Vagina (tissue), 2 donors: ENCODE measurements around the gene ITPR1. TPM values are rescaled to one million over a fixed set of nuclear protein-coding genes. Genes with fewer than 3 reads are reported as not detected.
"Not testable (repeated sequence)": the region's sequence is repeated elsewhere in the genome, so short reads cannot be mapped to it uniquely, and the experiment has no call there.

ENCODE experiments used
- DNase-seq, 2 donors: peaks; one replicate each; pipeline ENCODE4 v3.0.0-alpha.2; 2017; ENCODE audit errors: extremely low spot score in 2 of 2
- H3K27ac ChIP-seq: fragments of 200-600 bp; sonication (generic); one replicate; pipeline ENCODE4 v1.5.1; 2019
- H3K27me3 ChIP-seq: fragments of 200-600 bp; sonication (generic); one replicate; pipeline ENCODE4 v1.5.1; 2019
- H3K36me3 ChIP-seq, 2 donors: fragments of 200-600 bp; sonication (generic); one replicate each; pipeline ENCODE4 v1.5.1; 2017 to 2019
- H3K4me1 ChIP-seq: fragments of 200-600 bp; sonication (generic); one replicate; pipeline ENCODE4 v1.5.1; 2019
- H3K4me3 ChIP-seq, 2 donors: fragments of 200-600 bp; sonication (generic); 1 replicate in 1 of 2; 2 replicates in 1 of 2; pipeline ENCODE4 v1.5.1; 2016 to 2019
- H3K9me3 ChIP-seq: fragments of 200-600 bp; sonication (generic); one replicate; pipeline ENCODE4 v1.5.1; 2019
- POLR2A ChIP-seq, 2 donors: fragments of 450-650 bp; IDR thresholded peaks; one replicate each; pipeline ENCODE4 v1.6.1; 2017; ENCODE audit warnings: antibody characterized with exemption in 2 of 2, mild to moderate bottlenecking in 2 of 2, moderate library complexity in 2 of 2
- POLR2AphosphoS5 ChIP-seq, 2 donors: sonication (generic); formaldehyde crosslinking; IDR thresholded peaks; one replicate each; pipeline ENCODE4 v1.9.0; 2017; ENCODE audit warnings: antibody characterized with exemption in 2 of 2, mild to moderate bottlenecking in 2 of 2, low read depth in 1 of 2; ENCODE audit not compliant: insufficient read depth in 1 of 2
- intact Hi-C: fragments of 100-400 bp; cut with DNase I; formaldehyde crosslinking; loops from one replicate; pipeline ENCODE4 v1.15.1; 2023
- total RNA-seq: library from RNA; depleted of rRNA; stranded (reverse); fragments of >200 nt; gene quantifications from one replicate; pipeline ENCODE4 v1.2.3, GENCODE V29; 2016
- TF ChIP-seq, protein P1 (sequence below), 3 experiments: fragments of 450-650 bp in 2 of 3; fragments of 200-600 bp in 1 of 3; sonication (generic) in 1 of 3; IDR thresholded peaks; one replicate each; pipeline ENCODE4 v1.5.1; 2017 to 2019; ENCODE audit warnings: antibody characterized with exemption in 3 of 3, mild to moderate bottlenecking in 2 of 3, moderate library complexity in 2 of 3

Gene ITPR1
- total RNA-seq, 1 donor from 2014 or later: 108 TPM

DNA sequence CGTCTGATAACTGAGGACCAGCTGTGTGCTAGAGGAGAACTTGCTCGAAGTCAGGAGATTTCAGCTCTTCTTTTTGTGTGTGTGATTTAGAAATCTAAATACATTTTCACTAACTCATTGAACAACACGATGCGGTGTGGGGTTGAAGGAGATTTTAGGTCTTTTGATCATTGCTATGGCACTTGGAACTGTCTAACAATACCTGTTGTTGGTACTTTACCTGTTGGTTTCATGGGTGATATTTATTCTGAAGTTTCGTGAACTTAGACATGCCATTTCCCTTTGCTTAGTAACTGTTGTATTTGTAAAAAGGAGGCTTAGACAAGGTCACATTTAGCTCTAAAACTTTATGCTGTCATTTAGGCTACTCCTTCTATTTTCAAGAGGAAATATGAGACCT is 99.9 kb downstream of the ITPR1 start:
- Histone ChIP-seq H3K27me3 (no peaks in the 10 kb centered on the region), H3K36me3 (no peaks in the 10 kb centered on the region), H3K27ac (no peak overlapping the region), H3K4me1 (peaks cover 25% of the 10 kb centered on the region), H3K4me3 (no peak overlapping the region), H3K9me3 (no peaks in the 10 kb centered on the region)
- TF ChIP-seq POLR2A (IDR thresholded peaks at IDR 0.05) (no peak), POLR2AphosphoS5 (IDR thresholded peaks at IDR 0.05; ENCODE audit: insufficient read depth in 1 of 2, low read depth in 1 of 2) (no peak)
- TF ChIP-seq, protein P1, sequence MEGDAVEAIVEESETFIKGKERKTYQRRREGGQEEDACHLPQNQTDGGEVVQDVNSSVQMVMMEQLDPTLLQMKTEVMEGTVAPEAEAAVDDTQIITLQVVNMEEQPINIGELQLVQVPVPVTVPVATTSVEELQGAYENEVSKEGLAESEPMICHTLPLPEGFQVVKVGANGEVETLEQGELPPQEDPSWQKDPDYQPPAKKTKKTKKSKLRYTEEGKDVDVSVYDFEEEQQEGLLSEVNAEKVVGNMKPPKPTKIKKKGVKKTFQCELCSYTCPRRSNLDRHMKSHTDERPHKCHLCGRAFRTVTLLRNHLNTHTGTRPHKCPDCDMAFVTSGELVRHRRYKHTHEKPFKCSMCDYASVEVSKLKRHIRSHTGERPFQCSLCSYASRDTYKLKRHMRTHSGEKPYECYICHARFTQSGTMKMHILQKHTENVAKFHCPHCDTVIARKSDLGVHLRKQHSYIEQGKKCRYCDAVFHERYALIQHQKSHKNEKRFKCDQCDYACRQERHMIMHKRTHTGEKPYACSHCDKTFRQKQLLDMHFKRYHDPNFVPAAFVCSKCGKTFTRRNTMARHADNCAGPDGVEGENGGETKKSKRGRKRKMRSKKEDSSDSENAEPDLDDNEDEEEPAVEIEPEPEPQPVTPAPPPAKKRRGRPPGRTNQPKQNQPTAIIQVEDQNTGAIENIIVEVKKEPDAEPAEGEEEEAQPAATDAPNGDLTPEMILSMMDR (IDR thresholded peaks at IDR 0.05): no peak
- intact Hi-C loops: no loop called here
- no peak for DNase-seq

DNA sequence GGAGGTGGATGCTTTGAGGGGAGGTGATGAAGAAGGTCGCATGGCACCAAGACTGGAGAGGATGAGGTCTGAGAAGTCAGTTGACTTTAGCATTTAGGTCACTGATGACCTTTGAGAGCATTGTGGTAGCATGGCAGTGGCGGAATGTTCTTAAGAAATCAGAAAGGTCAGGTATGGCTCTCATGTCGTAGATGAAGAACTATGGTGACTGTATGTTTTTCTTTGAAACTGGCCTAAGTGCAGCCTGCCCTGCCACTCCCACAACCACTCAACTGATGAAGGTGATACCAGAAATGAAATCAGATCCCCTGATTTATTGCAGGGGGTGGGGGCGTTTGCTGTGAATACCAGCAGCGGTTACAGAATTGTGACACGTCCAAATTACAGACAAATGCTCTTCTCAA is 102.6 kb downstream of the ITPR1 start:
- Histone ChIP-seq H3K27ac (no peak overlapping the region), H3K4me3 (no peak overlapping the region), H3K27me3 (no peaks in the 10 kb centered on the region), H3K36me3 (no peaks in the 10 kb centered on the region), H3K4me1 (peaks cover 6% of the 10 kb centered on the region), H3K9me3 (no peaks in the 10 kb centered on the region)
- no peak for DNase-seq
- TF ChIP-seq POLR2AphosphoS5 (IDR thresholded peaks at IDR 0.05; ENCODE audit: insufficient read depth in 1 of 2, low read depth in 1 of 2) (no peak), POLR2A (IDR thresholded peaks at IDR 0.05) (no peak)
- TF ChIP-seq, protein P1 (IDR thresholded peaks at IDR 0.05): no peak
- intact Hi-C loops: no loop called here

DNA sequence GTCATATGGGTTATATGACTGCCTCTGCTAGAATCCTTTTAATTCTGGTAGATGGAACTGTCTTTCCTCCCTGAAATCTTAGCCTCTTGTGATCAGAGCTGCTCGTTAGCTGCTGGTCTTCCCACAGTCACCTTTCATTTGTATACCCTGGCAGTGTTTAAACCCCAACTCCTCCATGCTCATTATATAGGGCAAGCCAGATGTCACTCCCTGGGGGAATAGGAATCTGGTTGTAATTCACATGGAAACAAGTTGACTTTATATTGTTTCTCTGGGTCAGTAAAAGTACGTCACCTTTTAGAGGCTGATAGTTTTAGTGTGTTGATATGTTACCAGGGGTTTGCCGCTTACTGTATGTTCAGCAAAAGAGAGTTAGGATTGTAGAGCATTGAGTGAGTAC is 103.5 kb downstream of the ITPR1 start:
- Histone ChIP-seq H3K27me3 (no peaks in the 10 kb centered on the region), H3K4me3 (no peak overlapping the region), H3K36me3 (no peaks in the 10 kb centered on the region), H3K27ac (no peak overlapping the region), H3K4me1 (peaks cover 6% of the 10 kb centered on the region), H3K9me3 (no peaks in the 10 kb centered on the region)
- DNase-seq: no peak
- intact Hi-C loops: no loop called here
- TF ChIP-seq POLR2AphosphoS5 (IDR thresholded peaks at IDR 0.05; ENCODE audit: insufficient read depth in 1 of 2, low read depth in 1 of 2): no peak
- TF ChIP-seq POLR2A (IDR thresholded peaks at IDR 0.05): no peak
- TF ChIP-seq, protein P1 (IDR thresholded peaks at IDR 0.05): no peak

DNA sequence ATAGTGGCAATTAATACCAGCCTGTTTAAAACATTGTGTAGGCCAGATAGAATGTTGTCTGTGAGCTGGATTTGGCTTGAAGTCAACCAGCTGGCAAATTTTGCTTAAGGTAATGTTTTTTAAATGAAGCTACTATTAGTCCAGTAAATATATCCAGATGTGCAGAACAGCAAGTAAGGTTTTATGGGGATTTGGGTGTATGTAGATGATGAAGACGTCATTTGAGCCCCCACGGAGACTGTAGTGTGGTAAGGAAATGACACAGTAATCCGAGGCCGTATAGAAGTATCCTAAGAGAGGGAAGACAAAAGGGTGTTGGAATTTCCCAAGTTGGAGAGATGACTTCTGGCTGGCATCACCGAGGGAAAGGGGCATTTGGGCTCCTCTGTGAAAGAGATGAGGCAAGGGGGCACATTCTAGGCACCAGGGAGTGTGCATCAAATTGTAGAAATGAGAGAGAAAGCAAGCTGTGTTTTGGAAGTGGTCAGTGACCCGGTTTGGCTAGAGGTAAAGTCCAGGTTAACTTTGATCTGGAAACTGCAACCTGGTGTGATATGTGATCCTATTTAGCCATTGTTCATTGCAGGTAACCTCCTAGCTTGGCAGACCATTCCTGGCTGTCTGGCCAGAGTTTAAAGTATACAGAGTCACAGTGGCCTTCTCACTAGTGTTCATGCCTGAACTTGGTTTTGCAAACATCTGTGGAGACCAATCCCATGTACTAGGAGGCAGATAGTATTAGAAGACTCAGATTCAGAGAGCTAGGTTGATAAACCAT is 104.2 kb downstream of the ITPR1 start:
- TF ChIP-seq POLR2AphosphoS5 (IDR thresholded peaks at IDR 0.05; ENCODE audit: insufficient read depth in 1 of 2, low read depth in 1 of 2): no peak
- TF ChIP-seq, protein P1 (IDR thresholded peaks at IDR 0.05): no peak
- no peak for TF ChIP-seq POLR2A (IDR thresholded peaks at IDR 0.05)
- no peak for DNase-seq
- intact Hi-C loops: no loop called here
- no peaks in the 10 kb centered on the region for H3K36me3 ChIP-seq
- H3K9me3 ChIP-seq: no peaks in the 10 kb centered on the region
- H3K4me3 ChIP-seq: no peak overlapping the region
- no peaks in the 10 kb centered on the region for H3K27me3 ChIP-seq
- peaks cover 6% of the 10 kb centered on the region for H3K4me1 ChIP-seq
- H3K27ac ChIP-seq: no peak overlapping the region

DNA sequence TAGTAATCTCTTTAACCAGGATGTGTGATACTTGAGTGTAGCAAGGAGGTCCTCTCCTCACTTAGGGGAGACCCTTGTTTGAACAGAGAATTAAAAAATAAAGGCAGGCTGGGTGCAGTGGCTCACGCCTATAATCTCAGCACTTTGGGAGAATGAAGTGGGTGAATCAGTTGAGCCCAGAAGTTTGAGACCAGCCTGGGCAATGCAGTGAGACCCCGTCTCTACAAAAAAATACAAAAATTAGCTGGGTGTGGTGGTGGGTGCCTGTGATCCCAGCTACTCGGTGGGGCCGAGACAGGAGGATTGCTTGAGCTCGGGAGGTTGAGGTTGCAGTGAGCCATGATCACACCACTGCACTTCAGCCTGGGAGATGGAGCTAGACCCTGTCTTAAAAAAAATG is 105.1 kb downstream of the ITPR1 start:
- H3K27ac ChIP-seq, H3K27me3 ChIP-seq, intact Hi-C loops: not testable (repeated sequence)

More for the DNA sequence above, 105.1 kb downstream of the ITPR1 start:
- not testable (repeated sequence) for H3K36me3 ChIP-seq, H3K9me3 ChIP-seq, H3K4me1 ChIP-seq, DNase-seq, H3K4me3 ChIP-seq
